Effector CD8-positive, alpha-beta T cell (primary cell): ENCODE data around the gene SBNO2.
"Not testable (repeated sequence)": the region's sequence is repeated elsewhere in the genome, so short reads cannot be mapped to it uniquely, and the experiment has no call there.

ENCODE experiments used
- DNase-seq: peaks from one replicate; lab custom pipeline; 2025; lab: John Stamatoyannopoulos, UW

Gene SBNO2

GRCh38 chr19:1121395-1121794 lies 52.7 kb downstream of the SBNO2 start:
- no peak for DNase-seq

- DNase-seq = no peak
Measured at GRCh38 chr19:1119475-1120217, 54.4 kb downstream of the SBNO2 start.

DNA sequence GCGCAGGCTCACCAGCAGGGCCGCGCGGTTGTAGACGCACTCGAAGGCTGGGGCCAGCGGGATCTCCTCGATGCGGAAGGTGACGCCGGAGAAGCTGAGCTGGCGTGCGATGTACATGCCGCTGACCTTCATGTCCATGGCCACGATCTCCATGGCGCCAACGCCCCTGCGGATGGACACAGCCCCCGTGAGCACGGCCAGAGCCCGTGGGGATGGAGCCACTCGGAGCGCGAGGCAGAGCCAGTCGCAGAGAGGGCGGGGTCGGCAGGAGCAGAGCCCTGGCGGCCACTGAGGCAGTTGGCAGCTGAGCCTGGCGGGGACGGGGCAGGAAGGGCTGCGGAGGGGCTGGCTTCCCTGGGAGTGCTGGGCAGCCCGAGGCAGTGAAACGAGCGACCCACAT lies 55.1 kb downstream of the SBNO2 start:
- DNase-seq = no peak

GRCh38 chr19:1117654-1118053 lies 56.4 kb downstream of the SBNO2 start:
- DNase-seq = no peak

DNA sequence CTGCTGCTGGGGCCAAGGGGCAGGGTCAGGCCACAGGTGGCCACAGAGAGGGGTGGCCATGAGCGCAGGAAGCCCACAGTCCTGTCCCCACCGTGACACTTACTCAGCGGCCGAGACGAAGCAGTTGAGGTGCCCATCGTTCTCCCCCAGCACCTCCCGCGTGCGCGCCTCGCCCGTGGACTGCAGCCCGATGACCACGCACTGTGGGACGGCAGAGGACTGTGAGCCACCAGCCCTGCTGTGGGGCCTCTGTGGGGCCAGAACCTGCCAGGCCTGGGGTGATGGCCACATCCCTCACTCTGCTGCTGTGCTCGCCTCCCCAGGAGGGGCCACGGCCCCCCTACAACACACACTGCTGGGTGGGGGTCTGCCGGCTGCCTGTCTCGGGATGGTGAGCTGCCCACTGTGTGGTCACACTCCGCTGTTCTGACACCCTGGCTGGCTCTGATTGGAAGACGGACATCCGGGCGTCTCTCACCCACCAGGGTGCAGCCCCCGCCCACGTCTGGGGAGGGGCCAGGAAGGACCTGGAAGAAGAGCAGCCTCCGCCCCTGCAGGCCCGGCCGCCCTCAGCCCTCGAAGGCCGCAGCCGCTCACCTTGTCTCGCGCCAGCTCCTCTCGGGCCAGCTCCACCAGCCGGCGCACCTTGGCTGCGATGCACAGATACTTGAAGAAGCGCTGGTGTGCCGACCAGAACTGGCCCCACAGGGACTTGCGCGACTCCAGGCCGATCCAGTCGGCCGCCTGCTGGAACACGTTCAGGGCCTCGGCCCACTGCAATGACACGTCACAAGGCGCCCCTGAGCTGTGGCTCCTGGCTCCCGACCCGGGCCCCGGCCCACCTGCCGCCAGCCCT lies 57.1 kb downstream of the SBNO2 start:
- DNase-seq = no peak

DNA sequence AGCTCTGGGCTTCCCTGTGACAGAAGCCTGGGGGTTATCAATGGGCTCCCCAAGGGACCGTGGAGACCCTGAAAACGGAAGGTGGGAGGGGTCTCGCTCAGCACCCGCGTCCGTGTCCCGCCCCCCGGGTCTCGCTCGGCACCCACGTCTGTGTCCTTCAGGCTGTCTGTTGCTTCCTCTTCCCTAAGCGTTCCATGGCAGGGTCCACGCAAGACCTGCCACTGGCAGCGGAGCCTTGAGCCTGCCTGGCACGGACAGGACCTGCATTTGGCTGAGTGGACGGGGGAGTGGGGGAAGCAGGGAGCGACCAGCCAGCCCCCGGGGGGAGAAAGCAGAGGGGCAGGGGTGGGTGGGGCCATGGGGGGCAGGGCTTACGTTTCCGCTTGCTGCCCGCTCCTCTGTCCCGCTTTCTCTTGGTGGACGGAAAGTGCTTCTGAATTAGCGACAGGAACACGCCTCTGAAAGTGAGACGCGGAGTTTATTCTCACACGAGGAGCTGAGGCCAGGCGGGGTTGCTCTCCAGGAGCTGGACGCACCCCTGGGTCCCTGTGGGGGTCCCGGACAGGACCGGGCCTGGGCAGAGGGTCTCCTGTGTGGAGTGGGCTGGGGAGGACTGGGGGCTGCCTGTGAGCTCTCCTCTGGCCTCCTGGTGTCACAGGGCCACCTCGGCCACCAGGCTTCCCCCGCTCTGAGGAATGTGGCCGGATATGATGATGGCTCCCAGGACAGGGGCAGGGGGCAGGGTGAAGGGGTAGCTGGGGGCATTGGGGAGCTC lies 58.2 kb downstream of the SBNO2 start:
- DNase-seq = no peak

- DNase-seq = not testable (repeated sequence)
Measured at GRCh38 chr19:1114728-1115127, 59.3 kb downstream of the SBNO2 start.

GRCh38 chr19:1113986-1114483 lies 60.0 kb downstream of the SBNO2 start:
- DNase-seq = no peak

DNA sequence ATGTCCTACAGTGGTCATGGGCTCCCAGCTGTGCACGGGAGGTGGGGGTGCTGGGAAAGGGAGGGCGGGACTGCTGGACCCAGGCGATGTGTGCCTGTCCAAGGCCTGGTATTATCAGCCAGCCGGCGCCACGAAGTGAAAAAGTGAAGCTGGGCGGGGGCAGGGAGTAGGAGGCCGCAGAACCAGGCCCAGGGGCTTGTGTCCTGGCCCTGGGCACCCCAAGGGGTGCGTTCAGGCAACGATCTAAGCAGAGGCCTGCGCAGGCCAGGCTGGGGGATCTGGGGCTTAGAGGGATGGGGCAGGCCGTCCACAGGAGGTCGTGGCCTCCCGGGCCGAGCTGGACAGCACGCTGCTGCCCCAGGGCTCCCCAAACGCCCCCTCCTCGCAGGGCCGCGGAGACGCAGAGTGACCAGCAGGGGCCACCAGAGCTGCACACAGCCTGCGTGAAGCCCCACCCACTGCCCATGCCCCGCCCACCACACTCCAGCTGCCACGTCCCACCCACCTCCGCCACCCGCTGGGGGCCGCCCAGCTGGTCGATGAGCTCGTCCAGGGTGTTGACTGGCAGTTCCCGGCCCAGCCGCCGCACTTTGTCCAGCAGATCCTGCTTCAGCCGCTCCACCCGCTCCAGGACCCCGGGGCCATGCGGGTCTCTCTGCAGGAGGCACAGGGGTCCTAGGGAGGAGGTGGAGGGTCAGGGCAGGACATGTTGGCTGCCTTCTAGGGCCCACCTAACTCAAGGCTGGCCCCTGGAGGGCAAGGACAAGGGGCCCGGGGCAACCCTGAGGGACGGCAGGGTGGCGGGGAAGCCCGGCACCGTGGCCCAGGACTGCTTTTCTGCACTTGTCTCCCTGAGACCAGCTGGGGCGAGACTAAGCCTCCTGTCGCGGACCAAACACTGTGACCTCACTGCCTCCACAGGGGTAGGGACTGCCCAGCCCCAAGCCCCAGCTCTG lies 60.8 kb downstream of the SBNO2 start:
- peak; percentile 81 for DNase-seq

- no peak for DNase-seq
Measured at GRCh38 chr19:1112268-1113029, 61.6 kb downstream of the SBNO2 start.

- DNase-seq = no peak
Measured at GRCh38 chr19:1111641-1112267, 62.3 kb downstream of the SBNO2 start.

DNA sequence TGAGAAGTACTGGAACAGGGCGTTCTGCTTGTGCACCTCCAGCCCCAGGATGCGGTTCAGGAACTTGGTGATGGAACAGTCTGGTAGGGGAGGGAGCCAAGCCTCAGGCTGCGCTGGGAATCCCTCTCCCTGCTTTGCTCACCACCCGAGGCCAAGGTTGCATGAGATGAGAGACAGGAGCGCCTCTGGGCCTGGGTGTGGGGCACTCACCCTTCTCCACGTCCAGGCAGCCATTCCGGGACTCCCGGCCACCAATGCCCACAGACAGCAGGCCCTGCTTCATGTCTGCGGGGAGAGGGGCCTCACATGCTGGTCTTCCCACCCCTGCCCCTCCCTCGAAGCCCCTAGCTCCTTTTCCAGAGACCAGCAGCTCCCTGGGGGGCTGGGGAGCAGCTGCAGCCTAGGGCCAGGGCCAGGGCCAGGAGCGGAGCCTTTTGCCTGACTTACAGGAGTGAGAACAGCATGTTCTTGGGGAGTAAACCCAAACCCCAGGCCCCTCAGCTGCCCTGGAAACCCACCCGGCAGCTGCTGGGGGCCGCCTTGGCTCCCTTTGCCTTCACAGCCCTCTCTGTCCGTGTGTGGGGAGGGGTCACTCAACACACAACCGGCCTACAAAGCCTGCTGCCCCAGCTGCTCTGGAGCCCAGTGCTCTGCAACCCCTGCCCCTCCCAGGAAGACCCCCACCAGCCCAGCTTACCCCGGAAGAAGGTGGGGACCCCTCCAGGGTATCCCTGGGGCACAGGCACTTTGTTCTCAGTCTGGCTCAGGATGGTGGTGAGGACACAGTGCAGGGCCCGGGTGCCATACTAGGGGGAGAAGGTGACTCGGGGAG lies 63.0 kb downstream of the SBNO2 start:
- no peak for DNase-seq

DNA sequence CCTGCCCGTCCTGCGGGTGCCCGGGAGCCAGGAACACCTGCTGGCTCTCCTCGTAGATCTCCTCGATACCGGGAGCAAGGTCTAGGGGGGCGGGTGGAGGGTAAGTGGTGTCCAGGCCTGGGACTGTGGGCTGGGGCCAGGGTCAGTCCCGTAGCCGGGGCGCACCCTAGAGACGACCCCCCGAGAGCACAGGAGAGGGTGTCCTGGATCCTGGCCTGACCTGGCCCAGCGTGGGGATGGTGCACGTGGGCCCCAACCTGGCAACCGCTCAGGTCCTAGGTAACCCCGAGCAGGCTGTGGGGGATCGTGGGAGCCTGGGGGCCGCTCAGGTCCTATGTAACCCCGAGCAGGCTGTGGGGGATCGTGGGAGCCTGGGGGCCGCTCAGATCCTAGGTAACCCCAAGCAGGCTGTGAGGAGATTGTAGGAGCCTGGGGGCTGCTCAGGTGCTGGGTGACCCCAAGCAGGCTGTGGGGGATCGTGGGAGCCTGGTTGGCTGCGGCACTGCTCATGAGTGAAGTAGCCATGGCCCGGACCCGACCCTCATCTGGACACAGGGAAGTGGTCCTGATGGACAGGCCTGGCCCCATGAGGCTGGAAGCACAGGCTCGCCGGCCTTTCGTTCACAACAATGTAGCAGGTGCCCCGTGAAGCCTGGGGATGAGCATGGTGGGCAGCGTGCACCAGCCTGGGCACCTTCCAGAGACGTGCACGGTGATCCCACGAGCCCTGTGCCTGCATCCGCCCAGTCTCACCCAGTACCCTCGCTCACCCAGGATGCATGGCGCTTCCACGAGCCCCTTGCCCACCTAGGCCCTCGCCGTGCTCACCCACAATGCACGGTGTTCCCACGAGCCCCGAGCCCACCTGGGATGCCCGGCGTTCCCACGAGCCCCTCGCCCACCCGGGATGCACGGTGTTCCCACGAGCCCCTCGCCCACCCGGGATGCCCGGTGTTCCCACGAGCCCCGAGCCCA lies 64.1 kb downstream of the SBNO2 start:
- no peak for DNase-seq

- no peak for DNase-seq
Measured at GRCh38 chr19:1109032-1109551, 65.0 kb downstream of the SBNO2 start.

GRCh38 chr19:1108291-1109031 lies 65.6 kb downstream of the SBNO2 start:
- DNase-seq = no peak

GRCh38 chr19:1107661-1108261 lies 66.3 kb downstream of the SBNO2 start:
- DNase-seq = no peak
